Kidney epithelial cell (primary cell): ENCODE data around the gene FBLN1. TPM values are rescaled to one million over a fixed set of nuclear protein-coding genes. Genes with fewer than 3 reads are reported as not detected.

Experiments used
- DNase-seq: peaks from one replicate; pipeline ENCODE4 v3.0.0-alpha.2; 2010; ENCODE audit warnings: low read depth
- H3K27me3 ChIP-seq: 2 replicates; pipeline ENCODE4 v1.6.0; 2011; ENCODE audit warnings: low read length; ENCODE audit not compliant: control insufficient read depth, insufficient read depth
- H3K36me3 ChIP-seq: 2 replicates; pipeline ENCODE4 v1.5.1; 2011; ENCODE audit warnings: low read length; ENCODE audit not compliant: control insufficient read depth, insufficient read depth
- H3K4me3 ChIP-seq: 2 replicates; pipeline ENCODE4 v1.5.1; 2011; ENCODE audit warnings: low read depth, mild to moderate bottlenecking, control low read depth, low read length
- CTCF ChIP-seq: IDR thresholded peaks from 2 replicates; pipeline ENCODE4 v1.5.1; 2011; ENCODE audit warnings: mild to moderate bottlenecking, moderate library complexity, low read length, control low read depth, inconsistent platforms; ENCODE audit not compliant: insufficient read depth, poor library complexity, severe bottlenecking
- total RNA-seq: library from RNA; depleted of rRNA; stranded (reverse); fragments of >200 nt; gene quantifications from 2 replicates; pipeline ENCODE4 v1.2.3, GENCODE V29; 2015

The FBLN1 gene
- total RNA-seq, 1 donor from 2014 or later: 32.8 TPM

GRCh38 chr22:45582955-45583320 is 80.3 kb downstream of the FBLN1 start:
- no peaks in the 10 kb centered on the region for H3K27me3 ChIP-seq
- TF ChIP-seq CTCF: no peak
- H3K4me3 ChIP-seq: no peak overlapping the region
- DNase-seq: no peak
- no peaks in the 10 kb centered on the region for H3K36me3 ChIP-seq

DNA sequence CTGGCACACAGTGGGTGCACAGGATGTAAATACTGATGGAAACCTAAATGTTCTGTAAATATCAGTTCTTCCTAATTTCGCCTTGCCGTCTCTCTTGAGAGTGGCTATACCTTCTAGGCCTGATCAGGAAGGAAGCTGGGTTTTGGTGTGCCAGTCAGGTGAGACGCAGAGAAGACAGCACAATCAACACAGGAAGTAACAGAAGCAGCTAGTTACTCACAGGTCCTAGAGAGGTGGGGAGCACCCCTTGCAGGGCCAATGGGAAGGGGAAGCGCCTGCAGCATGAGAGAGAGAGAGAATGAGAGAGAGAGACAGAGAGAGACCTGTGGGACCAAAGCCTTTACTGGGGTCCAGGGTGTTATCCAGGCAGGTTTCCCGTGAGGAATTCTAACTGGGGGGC is 80.8 kb downstream of the FBLN1 start:
- no peak for DNase-seq
- TF ChIP-seq CTCF: no peak
- H3K4me3 ChIP-seq: no peak overlapping the region
- no peaks in the 10 kb centered on the region for H3K27me3 ChIP-seq
- H3K36me3 ChIP-seq: no peaks in the 10 kb centered on the region

DNA sequence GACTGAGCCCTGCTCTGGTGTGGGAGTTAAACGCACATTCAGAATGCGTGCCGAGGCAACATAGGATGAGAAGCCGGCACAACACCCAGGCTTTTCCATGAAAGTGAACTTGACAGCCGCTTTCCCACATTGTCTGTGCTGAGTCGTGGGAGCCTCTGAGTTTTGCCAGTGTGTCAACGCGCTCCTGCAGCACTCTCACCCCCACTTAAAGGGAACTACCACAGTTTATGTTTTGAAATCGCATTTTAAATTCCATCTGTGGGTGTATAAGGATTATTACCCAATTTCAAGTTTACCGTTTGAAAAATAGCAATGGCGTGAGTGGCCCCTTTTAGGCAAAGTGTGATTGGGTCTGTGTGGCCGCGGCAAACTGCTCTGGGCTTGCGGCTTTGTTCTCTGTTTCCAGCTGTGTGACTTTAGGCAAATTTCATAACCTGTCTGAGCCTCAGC is 81.5 kb downstream of the FBLN1 start:
- DNase-seq: no peak
- Histone ChIP-seq H3K27me3 (no peaks in the 10 kb centered on the region), H3K36me3 (no peaks in the 10 kb centered on the region), H3K4me3 (no peak overlapping the region)
- no peak for TF ChIP-seq CTCF

DNA sequence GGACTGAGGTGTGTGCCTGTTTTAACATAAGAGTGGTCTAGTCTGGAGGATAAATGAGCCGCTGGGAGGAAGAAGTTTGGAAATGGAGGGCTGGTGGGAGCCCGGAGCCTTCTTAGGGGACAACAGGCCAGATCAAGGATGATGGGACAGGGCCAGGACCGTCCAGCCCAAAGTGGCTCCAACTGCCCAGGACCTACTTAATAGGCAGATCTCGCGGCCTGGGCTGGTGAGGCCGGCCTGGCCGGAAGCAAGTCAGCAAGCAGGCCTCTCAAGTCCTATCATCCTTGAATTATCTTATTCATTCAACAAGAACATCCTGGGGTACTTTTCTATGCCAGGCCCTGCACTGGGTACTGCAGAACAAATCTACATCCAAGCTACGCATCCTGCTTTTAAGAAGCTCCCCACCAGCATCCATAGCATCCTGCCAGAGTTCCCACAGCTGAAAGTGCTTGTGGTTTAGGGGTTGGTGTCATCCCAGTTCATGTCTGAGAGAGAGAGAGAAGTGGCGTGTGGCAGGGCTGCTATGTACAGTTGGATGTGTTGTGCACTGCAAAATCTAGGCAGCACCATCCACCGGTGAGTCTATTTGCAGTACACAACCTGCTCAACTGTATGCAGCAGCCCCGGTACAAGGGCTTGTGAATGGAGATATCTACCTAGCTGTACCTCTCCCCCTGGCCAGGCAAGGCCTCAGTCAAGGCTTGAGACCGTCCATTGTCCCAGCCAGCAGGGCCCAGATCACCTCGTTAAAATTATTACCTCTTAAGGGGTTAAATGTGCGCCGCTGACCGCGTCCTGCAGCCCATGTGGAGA is 82.1 kb downstream of the FBLN1 start:
- Histone ChIP-seq H3K27me3 (no peaks in the 10 kb centered on the region), H3K4me3 (no peak overlapping the region), H3K36me3 (no peaks in the 10 kb centered on the region)
- TF ChIP-seq CTCF: no peak
- DNase-seq: no peak

DNA sequence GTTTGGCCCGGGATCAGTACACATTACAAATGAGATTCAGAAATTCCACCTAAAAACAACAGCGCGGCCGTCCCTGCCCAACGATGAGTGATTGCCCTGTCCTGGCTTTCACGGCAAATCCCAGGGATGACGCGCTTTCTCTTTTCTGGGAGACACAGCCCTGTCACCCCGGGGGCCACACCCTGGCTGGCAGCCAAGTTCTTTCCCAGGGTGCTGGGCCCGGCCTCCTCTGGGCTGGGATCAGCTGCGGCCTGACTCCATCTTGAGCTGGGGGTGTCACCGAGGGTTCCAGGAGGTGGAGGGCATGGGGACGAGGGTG is 82.7 kb downstream of the FBLN1 start:
- DNase-seq: no peak
- H3K27me3 ChIP-seq: no peaks in the 10 kb centered on the region
- H3K36me3 ChIP-seq: no peaks in the 10 kb centered on the region
- TF ChIP-seq CTCF: no peak
- no peak overlapping the region for H3K4me3 ChIP-seq
